HG03520 (cell line): ENCODE measurements around the gene DAB2IP.

Experiments used
- ATAC-seq: cut with Tn5 transposase; IDR thresholded peaks from one replicate; pipeline ENCODE4 v1.9.1; 2021; ENCODE audit warnings: mild to moderate bottlenecking, moderate library complexity; ENCODE audit not compliant: unreplicated experiment

Gene DAB2IP

GRCh38 chr9:121625590-121625989, 25.8 kb upstream of the DAB2IP start:
- ATAC-seq: no peak

- ATAC-seq: no peak
Observed at GRCh38 chr9:121626012-121626411, 25.4 kb upstream of the DAB2IP start.

GRCh38 chr9:121627427-121627826, 24.0 kb upstream of the DAB2IP start:
- ATAC-seq: no peak

- ATAC-seq: no peak
Observed at GRCh38 chr9:121628401-121628800, 23.0 kb upstream of the DAB2IP start.

- no peak for ATAC-seq
Observed at GRCh38 chr9:121631115-121631514, 20.3 kb upstream of the DAB2IP start.

DNA sequence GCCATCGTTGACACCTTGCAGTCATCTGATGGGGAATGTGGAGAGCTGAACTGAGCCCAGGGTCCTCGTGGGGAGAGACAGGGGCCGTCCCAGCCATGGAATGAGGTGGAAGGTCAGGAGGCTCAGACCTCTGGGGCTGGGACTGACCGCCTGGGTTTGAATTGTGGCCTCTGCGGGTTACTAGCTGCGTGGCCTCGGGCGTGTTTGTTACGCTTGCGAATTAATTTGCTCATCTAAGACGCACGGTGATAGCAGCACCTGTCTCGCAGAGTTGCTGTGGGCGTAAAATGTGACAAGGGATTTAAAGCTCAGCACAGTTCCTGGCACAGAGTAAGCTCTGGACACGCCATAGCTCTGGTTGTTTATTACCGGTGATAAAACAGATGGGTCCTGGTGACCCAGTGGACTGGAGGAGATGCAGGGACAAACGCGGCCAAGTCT, 19.4 kb upstream of the DAB2IP start:
- ATAC-seq: no peak

DNA sequence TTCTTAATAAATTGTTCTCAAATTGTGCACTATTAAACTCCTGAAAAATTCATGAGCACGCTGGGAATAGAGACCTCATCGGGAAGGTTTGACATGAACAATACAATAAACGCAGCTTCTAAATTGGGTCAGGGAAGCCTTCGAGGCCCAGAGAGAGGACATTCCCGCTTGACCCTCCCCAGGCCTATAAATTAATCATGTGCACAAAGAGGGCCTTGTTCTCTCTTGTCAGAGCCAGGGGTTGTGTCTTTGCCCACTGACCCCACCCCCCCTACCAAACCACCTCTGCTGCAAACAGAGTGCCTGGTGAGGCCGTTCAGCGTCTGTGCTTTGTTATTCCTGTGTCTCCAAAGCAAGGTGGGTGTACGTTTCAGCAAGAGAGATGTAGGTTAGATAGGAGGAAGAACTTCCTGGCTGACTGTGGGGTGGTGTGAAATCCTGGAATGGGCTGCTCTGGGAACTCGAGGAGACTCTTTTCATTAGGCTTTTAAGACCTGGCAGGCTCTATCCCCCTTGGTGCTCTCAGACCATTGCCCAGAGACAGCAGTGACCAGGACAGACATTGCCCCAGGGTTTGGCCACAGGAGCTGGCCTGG, 18.2 kb upstream of the DAB2IP start:
- ATAC-seq: no peak

DNA sequence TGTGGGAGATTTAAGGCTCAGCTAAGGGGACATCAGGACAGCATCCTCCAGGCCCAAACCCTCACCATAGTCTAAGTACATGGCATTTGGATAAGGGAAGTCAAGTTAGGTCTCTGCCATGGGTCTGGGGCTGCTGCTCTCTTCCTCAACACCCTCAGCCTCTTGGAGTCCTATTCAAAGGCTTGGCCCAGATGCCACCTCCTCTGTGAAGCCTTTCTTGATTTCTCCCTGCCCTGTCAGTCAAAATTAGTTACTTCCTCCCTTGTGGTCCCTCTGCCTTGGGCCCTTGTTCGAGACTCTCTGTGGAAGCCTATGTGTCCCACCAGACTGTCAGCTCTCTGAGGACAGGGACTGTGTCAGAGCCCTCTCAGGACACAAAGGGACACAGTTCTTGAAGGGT, 17.7 kb upstream of the DAB2IP start:
- ATAC-seq: no peak

DNA sequence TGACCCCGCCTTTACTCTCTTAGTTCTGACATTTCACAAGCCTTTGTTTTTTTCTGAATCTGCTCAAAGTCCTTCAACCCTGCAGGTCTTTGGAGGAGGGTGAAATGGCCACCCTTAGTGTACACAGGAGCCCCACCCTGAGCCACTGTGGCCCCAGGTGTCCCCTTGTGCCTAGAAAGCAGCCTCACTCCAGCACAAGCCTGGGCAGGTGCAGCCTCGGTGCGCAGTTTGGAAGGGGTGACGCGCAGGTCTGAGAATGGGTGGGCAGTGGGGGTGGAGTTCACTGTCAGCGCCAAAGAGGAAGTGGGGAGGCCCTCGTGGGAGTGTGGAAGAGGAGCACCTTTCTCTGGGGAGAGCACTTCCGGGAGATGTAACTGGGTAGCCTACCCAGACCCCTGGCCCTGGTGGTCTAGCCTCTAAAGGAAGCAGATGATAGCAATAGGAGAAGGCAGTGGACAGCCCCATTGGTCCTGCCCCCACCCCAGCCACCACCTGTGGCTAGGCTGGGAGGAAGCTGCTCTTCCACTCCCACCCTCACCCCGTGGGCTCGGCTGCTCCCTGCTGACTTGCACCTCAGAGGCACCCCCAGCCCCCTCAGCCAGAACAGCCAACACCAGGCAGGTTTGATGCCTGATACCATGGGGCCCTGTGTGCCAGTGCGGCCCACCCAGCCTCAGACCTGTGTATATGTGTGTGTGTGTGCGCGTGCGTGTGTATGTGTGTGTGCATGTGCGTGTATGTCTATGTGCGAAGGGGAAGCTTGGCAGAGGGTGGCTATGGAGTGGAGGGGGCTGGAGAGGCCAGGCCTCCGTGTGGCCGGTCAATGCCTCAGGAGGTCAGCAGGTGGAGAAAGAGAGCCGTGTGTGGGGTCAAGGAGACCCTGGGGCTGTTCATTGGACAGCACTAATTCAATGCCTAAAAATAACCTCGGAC, 16.8 kb upstream of the DAB2IP start:
- no peak for ATAC-seq

- ATAC-seq: no peak
Observed at GRCh38 chr9:121635300-121635876, 16.0 kb upstream of the DAB2IP start.

GRCh38 chr9:121636341-121636865, 15.0 kb upstream of the DAB2IP start:
- no peak for ATAC-seq

GRCh38 chr9:121636978-121637712, 14.3 kb upstream of the DAB2IP start:
- ATAC-seq: no peak

DNA sequence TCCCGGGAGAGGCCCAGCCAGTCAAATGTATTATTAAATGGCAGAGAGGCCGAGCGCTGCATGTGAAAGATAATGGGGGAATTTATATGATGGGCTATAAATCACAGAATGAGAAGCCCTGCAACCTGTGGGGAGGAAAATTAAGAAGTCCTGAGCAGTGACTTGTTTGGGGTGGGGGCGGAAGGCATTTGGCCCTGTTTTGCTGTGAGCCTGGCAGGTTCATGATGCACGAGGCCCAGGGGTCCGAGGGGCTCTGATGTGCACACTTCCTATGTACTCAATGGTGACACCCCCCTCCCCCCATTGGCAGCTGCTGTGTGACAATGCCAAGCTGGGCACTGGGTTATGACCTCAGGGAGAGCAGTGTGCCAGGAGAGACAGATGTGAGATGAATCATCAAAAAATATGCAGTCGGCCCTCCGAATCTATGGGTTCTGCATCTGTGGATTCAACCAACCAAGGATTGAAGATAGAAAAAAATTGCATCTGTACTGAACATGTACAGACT, 13.7 kb upstream of the DAB2IP start:
- ATAC-seq: no peak

- ATAC-seq: no peak
Observed at GRCh38 chr9:121638399-121638798, 13.0 kb upstream of the DAB2IP start.

GRCh38 chr9:121638901-121639592, 12.4 kb upstream of the DAB2IP start:
- no peak for ATAC-seq

DNA sequence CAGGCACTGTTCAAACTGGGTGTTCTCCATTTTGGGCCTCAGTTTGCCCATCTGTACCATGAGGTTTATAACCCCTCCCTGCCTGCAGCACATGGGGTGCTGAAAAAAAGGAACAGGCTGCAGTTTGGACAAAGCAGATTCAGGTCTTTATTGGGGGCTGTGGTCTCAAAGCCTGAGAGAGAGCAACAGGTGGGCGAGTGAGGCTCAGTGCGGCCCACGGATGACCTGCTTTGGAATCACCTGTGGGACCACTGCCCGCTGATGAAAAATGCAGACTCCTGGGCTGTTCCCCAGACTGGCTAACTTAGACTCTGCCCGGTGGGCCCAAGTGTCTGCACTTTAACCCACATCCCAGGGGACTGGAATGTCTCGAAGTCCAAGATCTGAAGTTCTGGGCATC, 11.8 kb upstream of the DAB2IP start:
- ATAC-seq: no peak

DNA sequence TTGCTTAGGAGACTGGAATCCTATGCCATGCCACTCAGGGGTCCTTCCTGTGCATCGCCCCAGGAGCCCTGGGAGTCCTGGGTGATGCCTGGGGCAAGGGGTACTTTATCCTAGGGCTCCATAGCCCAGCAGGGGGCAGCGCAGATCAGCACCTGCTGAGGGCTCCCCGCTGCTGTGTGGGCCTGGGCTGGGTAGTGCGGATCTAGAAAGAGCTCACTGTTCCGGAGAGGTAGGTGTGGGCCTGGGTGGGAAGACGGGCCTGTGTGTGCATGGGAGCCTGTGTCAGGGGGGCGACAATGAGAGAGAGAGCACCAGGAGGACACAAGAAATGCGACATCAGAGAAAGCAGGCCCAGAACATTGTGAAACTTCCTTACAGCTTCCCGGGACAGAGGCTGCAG, 11.4 kb upstream of the DAB2IP start:
- no peak for ATAC-seq

GRCh38 chr9:121640491-121641223, 10.8 kb upstream of the DAB2IP start:
- ATAC-seq: no peak

DNA sequence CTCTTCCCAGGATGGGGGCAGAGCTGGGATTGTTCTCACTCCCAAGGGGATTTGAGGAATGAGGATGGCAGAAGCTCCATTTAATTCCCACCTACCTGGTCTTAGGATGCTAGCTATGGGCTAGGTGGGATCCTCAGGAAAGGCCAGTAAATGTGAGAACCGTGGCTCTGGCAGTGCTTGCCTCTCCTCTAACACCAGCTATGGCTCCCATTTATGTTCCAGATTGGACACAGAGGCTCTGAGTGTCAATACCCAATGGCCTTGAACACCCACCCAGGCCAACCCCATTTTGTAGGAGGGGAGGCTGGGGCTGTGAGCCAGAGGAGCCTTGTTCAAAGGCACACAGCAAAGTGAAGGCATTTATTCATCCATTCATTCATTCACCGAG, 10.2 kb upstream of the DAB2IP start:
- no peak for ATAC-seq

DNA sequence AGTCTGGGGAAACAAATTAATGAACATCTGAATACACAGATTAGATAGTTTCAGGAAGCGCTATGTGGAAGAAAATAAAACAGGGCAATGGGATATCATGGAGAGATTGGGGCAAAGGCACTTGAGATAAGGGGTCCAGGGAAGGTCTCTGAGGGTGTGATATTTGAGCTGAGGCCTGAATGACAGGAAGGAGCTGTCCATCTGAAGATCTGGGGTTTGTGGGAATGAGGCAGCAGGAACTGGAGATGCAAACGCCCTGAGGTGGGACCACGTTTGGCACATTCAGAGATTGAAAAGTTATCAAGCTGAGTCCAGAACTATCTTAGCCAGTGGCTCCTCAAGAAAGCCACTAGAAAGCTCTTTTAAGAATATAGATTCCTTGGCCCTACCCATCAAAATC, 8.7 kb upstream of the DAB2IP start:
- ATAC-seq: no peak
